NCI-H510A treated with DMSO at 0.1 percent for 48 hours (cell line): ENCODE data around the gene PLXNB3.

Source experiments
- DNase-seq: peaks from one replicate; lab custom pipeline; 2025; lab: John Stamatoyannopoulos, UW

The PLXNB3 gene

GRCh38 chrX:153791104-153791852 lies 27.2 kb downstream of the PLXNB3 start:
- DNase-seq: no peak

- no peak for DNase-seq
Measured at GRCh38 chrX:153792368-153792767, 28.3 kb downstream of the PLXNB3 start.

GRCh38 chrX:153793291-153793690 lies 29.2 kb downstream of the PLXNB3 start:
- no peak for DNase-seq

- peak; percentile 85 for DNase-seq
Measured at GRCh38 chrX:153794018-153794896, 30.2 kb downstream of the PLXNB3 start, which contains the start of the genes IDH3G and SSR4. Gene IDH3G (minus strand): TSS chrX:153794375. CDS start chrX:153794326, 49 bp downstream. Gene SSR4 (plus strand): TSS chrX:153794668. CDS start chrX:153794688, 20 bp downstream.

- DNase-seq: no peak
Measured at GRCh38 chrX:153794897-153795816, 31.1 kb downstream of the PLXNB3 start.

- no peak for DNase-seq
Measured at GRCh38 chrX:153797415-153798015, 33.5 kb downstream of the PLXNB3 start.

- DNase-seq: no peak
Measured at GRCh38 chrX:153799326-153799725, 35.3 kb downstream of the PLXNB3 start.

GRCh38 chrX:153800177-153800722 lies 36.2 kb downstream of the PLXNB3 start:
- DNase-seq: no peak

- no peak for DNase-seq
Measured at GRCh38 chrX:153800746-153801145, 36.7 kb downstream of the PLXNB3 start.

GRCh38 chrX:153801669-153802068 lies 37.6 kb downstream of the PLXNB3 start:
- DNase-seq: no peak

GRCh38 chrX:153802513-153803045 lies 38.5 kb downstream of the PLXNB3 start:
- no peak for DNase-seq

- no peak for DNase-seq
Measured at GRCh38 chrX:153803211-153804099, 39.4 kb downstream of the PLXNB3 start.

- no peak for DNase-seq
Measured at GRCh38 chrX:153804100-153804595, 40.1 kb downstream of the PLXNB3 start.

- DNase-seq: no peak
Measured at GRCh38 chrX:153804621-153805020, 40.6 kb downstream of the PLXNB3 start.

- DNase-seq: no peak
Measured at GRCh38 chrX:153805436-153805835, 41.4 kb downstream of the PLXNB3 start.

- no peak for DNase-seq
Measured at GRCh38 chrX:153806999-153807575, 43.0 kb downstream of the PLXNB3 start.

GRCh38 chrX:153807976-153808375 lies 43.9 kb downstream of the PLXNB3 start:
- no peak for DNase-seq

- no peak for DNase-seq
Measured at GRCh38 chrX:153812220-153812619, 48.2 kb downstream of the PLXNB3 start.

GRCh38 chrX:153813161-153813560 lies 49.1 kb downstream of the PLXNB3 start:
- no peak for DNase-seq
